ENCODE data around the gene KRTAP10-1. TPM values are rescaled to one million over a fixed set of nuclear protein-coding genes. Genes with fewer than 3 reads are reported as not detected.

Gene KRTAP10-1
- total RNA-seq, 2 donors from 2014 or later, result not detected

- no peak overlapping the region for H3K4me3 ChIP-seq
These were observed 5.3 kb downstream of the KRTAP10-1 start for GRCh38 chr21:44534688-44535087.

GRCh38 chr21:44533891-44534627, 5.9 kb downstream of the KRTAP10-1 start:
- Histone ChIP-seq H3K27me3 (replicated peaks; ENCODE audit: insufficient read depth) (no peaks in the 10 kb centered on the region), H3K36me3 (no peaks in the 10 kb centered on the region), H3K27ac (no peak overlapping the region), H3K9me3 (no peaks in the 10 kb centered on the region), H3K4me3 (no peak overlapping the region), H3K4me1 (ENCODE audit: control insufficient read depth in 1 of 2, low read depth in 2 of 2) (no peaks in the 10 kb centered on the region)
- ATAC-seq (ENCODE audit: insufficient number of reproducible peaks, low FRiP score, low read depth), result no peak
- TF ChIP-seq CTCF (IDR thresholded peaks at IDR 0.05), result no peak
- DNase-seq (ENCODE audit: low spot score), result no peak

More at GRCh38 chr21:44534688-44535087, 5.3 kb downstream of the KRTAP10-1 start:
- TF ChIP-seq CTCF (IDR thresholded peaks at IDR 0.05), result no peak
- Histone ChIP-seq H3K4me1 (ENCODE audit: control insufficient read depth in 1 of 2, low read depth in 2 of 2) (no peaks in the 10 kb centered on the region), H3K36me3 (no peaks in the 10 kb centered on the region), H3K27me3 (replicated peaks; ENCODE audit: insufficient read depth) (no peaks in the 10 kb centered on the region), H3K9me3 (no peaks in the 10 kb centered on the region), H3K27ac (no peak overlapping the region)
- ATAC-seq (ENCODE audit: insufficient number of reproducible peaks, low FRiP score, low read depth), result no peak
- no peak for DNase-seq (ENCODE audit: low spot score)

GRCh38 chr21:44533121-44533890, 6.7 kb downstream of the KRTAP10-1 start:
- H3K4me1 ChIP-seq (ENCODE audit: control insufficient read depth in 1 of 2, low read depth in 2 of 2), result no peaks in the 10 kb centered on the region
- H3K9me3 ChIP-seq, result no peaks in the 10 kb centered on the region
- DNase-seq (ENCODE audit: low spot score) (no peak), ATAC-seq (ENCODE audit: insufficient number of reproducible peaks, low FRiP score, low read depth) (no peak)
- no peak for TF ChIP-seq CTCF (IDR thresholded peaks at IDR 0.05)
- H3K27me3 ChIP-seq (replicated peaks; ENCODE audit: insufficient read depth), result no peaks in the 10 kb centered on the region
- no peaks in the 10 kb centered on the region for H3K36me3 ChIP-seq
- no peak overlapping the region for H3K27ac ChIP-seq
- no peak overlapping the region for H3K4me3 ChIP-seq

- Histone ChIP-seq H3K4me1 (ENCODE audit: control insufficient read depth in 1 of 2, low read depth in 2 of 2) (no peaks in the 10 kb centered on the region), H3K36me3 (no peaks in the 10 kb centered on the region), H3K4me3 (no peak overlapping the region), H3K9me3 (no peaks in the 10 kb centered on the region), H3K27ac (no peak overlapping the region), H3K27me3 (replicated peaks; ENCODE audit: insufficient read depth) (no peaks in the 10 kb centered on the region)
- ATAC-seq (ENCODE audit: insufficient number of reproducible peaks, low FRiP score, low read depth), result no peak
- no peak for DNase-seq (ENCODE audit: low spot score)
- no peak for TF ChIP-seq CTCF (IDR thresholded peaks at IDR 0.05)
These were observed 7.3 kb downstream of the KRTAP10-1 start for GRCh38 chr21:44532712-44533111.

Data from thoracic aorta (tissue), 2 donors.